Lower leg skin (tissue), 3 donors: ENCODE measurements around the gene TTC13.

Source experiments
- POLR2A ChIP-seq, 2 donors: fragments of 450-650 bp; IDR thresholded peaks; one replicate each; pipeline ENCODE4 v1.6.1; 2016 to 2017; ENCODE audit warnings: antibody characterized with exemption in 2 of 2, mild to moderate bottlenecking in 1 of 2, moderate library complexity in 1 of 2
- TF ChIP-seq, protein P1 (sequence below), 3 donors: fragments of 450-650 bp; IDR thresholded peaks; one replicate each; pipeline ENCODE4 v1.5.1; 2016; ENCODE audit warnings: antibody characterized with exemption in 3 of 3, mild to moderate bottlenecking in 3 of 3, moderate library complexity in 2 of 3

DNA sequence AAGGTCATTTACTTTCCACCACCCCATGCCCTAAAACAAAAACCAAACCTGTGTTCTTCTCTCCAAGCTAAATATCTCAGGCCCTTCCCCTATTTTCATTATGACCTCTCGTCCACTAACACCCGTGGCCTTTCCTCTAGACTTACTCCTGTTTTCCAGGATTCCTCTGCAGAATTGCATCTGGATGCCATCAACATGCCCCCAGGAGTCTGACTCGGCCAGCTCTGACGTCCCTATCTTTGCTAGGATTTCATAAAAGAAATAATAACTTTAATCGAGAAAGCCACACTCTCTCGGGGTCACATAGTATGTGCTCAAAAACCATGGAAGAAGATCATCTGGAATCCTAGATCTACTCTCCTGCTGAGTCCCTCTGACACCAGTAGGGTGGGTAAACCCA lies 47.9 kb upstream of the TTC13 start:
- TF ChIP-seq, protein P1, sequence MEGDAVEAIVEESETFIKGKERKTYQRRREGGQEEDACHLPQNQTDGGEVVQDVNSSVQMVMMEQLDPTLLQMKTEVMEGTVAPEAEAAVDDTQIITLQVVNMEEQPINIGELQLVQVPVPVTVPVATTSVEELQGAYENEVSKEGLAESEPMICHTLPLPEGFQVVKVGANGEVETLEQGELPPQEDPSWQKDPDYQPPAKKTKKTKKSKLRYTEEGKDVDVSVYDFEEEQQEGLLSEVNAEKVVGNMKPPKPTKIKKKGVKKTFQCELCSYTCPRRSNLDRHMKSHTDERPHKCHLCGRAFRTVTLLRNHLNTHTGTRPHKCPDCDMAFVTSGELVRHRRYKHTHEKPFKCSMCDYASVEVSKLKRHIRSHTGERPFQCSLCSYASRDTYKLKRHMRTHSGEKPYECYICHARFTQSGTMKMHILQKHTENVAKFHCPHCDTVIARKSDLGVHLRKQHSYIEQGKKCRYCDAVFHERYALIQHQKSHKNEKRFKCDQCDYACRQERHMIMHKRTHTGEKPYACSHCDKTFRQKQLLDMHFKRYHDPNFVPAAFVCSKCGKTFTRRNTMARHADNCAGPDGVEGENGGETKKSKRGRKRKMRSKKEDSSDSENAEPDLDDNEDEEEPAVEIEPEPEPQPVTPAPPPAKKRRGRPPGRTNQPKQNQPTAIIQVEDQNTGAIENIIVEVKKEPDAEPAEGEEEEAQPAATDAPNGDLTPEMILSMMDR (IDR thresholded peaks at IDR 0.05) = no peak
- no peak for TF ChIP-seq POLR2A (IDR thresholded peaks at IDR 0.05)
